GM20431 (cell line): ENCODE measurements around the gene CEACAM21.

ENCODE experiments used
- in situ Hi-C: fragments of 300-500 bp; cut with MseI, MboI; formaldehyde crosslinking; loops from one replicate; pipeline ENCODE4 v1.15.0; 2020; ENCODE audit warnings: low sequenced_read_pairs; ENCODE audit not compliant: unreplicated experiment

Gene CEACAM21

DNA sequence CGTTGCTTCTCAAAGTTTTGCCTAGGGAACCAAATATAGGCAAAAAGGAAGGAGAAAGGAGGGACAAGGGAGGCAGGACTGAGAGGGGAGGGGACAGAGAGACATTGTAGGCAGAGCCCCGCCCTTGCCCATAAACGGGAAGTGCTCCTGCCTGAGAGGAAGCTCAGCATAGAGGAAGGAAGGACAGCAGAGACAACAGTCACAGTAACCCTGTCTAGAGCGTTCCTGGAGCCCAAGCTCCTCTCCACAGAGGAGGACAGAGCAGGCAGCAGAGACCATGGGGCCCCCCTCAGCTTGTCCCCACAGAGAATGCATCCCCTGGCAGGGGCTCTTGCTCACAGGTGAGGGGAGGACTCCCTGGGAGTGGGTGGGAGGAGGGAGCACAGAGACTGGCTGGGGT is at the start of gene CEACAM21:
TSS of gene CEACAM21 (plus strand) at position 169 of the 400 bp plus-strand sequence. CDS start at position 278, 109 bp downstream.
- in situ Hi-C loops: loop anchor here (10.0 kb wide), 1 partner anchor 131 kb away; the partner anchor contains the start of gene ERICH4

DNA sequence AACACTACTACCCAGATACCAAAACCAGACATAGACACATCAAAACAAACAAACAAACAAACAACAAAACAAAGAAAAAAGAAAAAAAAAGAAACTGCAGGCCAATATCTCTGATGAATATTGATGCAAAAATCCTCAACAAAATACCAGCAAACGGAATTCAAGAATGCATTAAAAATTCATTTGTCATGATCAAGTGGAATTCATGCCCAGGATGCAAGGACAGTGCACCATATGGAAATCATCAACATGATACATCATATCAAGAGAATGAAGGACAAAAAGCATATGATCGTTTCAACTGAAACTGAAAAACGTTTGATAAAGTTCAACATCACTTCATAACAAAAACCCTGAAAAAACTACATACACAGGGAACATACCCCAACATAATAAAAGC is 48.9 kb upstream of the CEACAM21 start:
- in situ Hi-C loops: no loop called here

DNA sequence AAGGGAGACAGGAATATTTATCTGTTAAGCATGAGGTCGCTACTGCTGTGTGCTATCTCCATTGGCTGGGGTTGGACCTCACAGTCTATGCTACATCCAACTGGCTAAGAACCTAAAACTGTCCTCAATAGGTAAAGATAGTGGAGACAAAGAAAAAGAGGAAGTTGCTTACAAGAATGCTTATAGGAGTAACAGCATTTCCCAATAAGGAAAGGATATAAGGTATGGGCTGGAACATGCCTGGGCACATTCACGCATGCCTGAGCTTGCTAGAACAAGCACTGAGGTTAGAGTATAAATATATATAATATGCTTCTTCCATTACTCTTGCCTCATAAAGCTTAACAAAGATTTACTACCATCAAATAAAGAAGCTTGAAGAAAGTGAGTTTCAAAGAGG is 47.9 kb upstream of the CEACAM21 start:
- in situ Hi-C loops: no loop called here

DNA sequence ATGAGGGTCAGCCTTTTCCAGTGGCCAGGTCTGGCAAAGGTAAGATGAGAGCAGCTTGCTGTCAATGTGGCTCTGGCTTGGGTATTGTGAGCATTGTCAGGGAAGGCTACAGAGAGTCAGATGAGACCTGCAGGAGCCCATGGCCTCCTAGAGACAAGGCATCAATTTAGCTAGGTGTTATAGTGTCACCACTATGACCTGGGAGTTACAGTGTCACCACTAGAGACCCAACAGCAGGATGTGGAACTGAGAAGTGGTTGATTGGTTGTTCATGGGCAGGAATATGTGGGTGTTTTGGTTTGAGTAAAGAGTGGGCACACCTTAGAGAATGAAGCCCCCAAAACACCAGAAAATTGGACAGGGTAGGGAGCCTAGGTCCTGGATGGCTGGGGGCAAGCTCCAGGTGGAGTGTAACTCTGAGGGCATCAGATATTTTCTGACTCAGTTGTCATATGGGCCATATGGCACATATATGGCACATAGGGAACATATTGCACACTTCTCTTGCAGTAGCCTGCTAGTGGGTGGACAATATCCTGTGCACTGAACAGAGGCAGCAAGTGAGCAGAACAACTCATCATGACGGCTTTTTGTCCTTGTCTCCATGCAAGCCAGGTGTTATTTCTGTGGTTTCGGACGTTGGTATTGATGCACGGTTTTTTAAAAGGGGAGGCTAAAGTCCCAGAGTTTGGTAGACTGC is 46.3 kb upstream of the CEACAM21 start:
- in situ Hi-C loops: no loop called here

DNA sequence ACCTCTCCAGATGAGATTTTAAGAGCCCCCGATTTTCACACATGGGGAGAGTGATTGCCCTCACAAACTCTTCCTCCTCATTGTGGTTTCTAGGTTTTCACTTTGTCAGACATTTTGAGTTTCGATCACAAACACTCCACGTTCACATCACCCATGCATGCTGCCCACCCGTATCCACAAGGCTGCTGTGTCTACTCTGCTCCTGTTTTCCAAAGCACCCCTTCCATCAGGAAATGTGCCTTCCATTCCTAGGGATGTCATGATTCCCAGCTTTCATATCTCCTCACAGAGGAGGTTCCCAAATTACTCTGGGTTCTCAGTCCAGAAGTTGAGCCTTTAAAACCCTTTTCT is 45.8 kb upstream of the CEACAM21 start:
- in situ Hi-C loops: no loop called here

DNA sequence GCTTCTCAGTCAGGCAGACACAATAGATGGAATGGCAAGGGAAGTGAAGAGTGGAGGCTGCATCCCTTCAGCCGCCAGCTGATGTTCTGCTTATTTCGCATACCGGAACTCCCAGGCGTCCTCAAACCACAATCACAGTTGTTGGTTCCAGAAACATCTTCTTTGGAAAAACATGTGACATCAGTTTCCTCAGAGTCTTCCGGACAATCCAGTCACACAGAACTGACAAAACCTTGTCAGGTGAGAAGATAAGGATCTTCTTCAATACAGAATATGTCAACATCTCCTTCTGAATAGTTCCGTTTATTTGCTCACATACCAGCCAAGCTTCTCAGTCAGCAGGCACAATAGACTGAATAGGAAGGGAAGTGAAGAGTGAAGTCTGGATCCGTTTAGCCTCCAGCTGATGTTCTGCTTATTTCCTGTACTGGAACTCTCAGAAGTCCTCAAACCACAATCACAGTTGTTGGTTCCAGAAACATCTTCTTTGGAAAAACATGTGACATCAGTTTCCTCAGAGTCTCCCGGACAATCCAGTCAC is 45.1 kb upstream of the CEACAM21 start:
- in situ Hi-C loops: no loop called here

DNA sequence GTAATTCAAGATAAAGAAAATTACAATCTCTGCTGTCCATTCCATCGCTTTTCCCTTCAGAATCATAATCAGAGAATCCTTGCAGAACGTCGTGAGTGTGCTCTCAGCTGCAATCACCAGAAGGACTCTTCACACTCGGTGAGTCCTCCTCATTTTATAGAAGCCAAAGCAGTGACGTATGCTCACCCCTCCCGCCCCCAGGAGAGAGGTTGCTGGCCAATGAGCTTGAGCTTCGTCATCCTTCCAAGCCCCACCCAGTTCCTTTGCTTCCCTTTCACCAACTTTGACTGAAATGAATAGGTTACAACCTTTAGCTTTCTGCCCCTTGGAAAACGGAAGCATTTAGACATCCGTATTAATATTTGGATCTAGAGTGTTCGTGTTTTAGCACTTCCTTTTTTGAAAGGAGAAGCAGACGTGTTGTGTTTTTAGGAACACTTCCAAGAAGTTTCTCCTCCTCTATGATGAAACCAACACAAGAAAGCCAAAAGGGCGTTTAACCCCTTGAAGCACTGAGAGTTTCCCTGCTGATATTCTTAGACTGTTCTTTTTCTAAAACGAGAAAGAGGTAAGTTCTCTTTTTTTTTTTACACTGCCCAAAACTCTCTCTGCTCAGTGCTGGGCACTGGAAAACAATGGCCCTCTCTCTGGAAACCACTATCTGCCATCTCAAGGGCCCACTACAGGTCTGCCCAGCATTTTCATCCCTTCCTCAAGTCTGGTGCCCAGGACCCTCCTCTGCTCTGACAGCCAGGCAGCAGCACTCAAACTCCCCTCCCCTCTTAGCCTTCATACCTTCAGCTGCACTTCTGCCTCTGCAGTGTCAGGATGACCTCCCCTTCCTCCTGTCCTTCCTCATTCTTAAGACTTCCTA is 44.3 kb upstream of the CEACAM21 start:
- in situ Hi-C loops: no loop called here

DNA sequence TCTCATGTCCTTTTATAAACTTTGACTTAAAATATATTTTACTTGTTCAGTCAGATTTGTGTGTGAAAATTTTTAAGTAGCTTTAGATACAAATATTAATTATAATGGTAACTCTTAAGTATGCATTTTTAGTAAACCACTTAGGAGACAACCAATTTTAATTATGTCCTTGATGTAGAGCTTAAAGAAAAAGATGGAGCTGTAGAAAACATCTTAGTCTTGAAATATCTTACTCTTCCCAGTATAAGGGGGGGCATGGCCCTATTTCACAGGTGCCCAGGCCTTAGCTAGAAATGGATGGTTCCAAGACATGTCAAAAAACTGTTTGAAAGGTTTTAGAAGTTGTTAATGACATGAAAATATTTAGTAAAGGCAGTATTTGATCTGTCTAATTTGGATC is 43.4 kb upstream of the CEACAM21 start:
- in situ Hi-C loops: no loop called here

DNA sequence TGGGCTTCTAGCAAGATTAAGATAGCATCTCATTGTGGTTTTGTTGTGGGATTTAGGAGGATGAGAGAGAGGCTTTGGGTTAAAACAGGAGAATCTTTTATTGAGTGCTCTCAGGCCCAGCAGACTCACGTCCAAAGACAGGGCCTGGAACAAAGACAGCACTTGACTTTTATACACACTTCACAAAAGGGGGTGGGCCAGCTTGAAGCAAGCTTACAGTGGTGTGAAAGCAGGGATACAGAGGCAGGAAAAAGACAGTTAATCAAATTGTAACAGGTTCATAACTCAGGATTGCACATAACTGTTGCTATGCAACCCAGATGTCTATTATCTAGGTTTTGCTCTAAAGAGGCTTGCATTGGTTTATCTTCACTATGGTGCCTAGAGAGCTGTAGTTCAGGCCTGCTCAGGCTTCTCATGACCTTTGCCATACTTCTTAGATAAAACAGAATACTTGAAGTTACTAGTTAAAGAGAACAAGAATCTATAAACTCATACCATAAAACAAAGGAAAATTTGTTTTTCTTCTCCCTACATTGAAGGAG is 42.2 kb upstream of the CEACAM21 start:
- in situ Hi-C loops: no loop called here

DNA sequence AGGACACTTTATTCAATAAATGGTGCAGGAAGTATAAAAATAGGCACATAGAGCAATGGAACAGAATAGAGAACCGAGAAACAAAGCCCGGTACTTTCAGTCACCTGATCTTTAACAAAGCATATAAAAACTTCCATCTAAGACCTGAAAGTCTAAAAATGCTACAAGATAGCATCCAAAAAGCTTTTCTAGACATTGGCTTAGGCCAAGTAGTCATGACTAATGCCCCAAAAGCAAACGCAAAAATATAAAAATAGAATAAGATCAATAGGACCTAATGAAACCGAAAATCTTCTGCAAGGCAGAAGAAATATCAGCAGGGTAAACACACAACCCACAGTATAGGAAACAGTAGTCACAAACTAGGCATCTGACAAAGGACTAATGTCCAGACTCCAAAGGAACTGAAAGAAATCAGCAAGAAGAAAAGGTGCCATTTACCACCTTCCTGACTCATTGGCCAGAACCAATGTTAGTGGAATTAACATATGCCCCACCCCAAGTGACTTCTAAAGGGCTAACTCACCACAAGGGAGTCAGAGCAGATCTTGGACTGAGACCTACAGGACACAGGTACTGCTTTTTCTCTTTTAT is 40.8 kb upstream of the CEACAM21 start:
- in situ Hi-C loops: no loop called here

DNA sequence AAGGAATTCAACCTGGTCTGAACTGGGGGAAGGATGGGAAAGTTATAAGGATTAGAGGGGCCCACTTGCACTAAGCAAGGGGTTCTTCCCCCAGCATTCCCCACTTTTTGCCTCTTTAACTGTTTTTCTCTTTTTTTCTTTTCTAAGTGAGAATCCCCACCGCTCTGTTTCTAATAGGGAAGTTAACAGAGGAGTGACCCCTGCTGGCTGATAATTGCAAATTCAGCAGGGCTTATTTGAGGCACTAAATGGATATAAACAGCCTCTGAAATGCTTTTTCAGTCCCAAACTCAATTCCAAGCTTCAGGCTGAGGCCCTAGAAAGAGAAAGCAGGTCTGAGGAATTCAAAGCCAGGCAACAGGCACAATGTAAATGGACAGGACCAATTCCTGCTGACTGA is 38.2 kb upstream of the CEACAM21 start:
- in situ Hi-C loops: no loop called here

DNA sequence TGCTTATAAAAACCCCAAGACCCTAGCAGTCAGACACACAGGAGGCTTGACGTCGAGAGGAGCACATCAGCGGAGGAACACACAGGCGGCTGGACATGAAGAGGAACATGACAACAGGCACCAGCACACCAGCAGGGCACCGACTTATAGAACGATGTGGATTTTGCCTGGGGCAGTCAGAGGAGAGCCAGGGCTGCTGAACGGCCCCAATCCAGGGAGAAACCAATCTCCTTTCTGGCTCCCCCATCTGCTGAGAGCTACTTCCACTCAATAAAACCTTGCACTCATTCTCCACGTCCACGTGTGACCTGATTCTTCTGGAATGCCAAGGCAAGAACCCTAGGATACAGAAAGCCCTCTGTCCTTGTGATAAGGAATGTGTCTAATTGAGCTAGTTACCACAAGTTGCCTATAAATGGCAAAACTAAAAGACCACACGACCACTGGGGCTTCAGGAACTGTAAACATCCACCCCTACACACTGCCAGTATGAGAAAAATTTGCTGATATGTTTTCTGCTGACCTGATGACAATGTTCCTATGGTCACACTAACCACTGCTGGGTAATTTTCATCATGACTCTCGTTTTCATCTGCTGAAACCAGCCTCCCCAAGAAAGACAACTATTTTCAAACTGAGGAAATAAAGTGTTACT is 35.8 kb upstream of the CEACAM21 start:
- in situ Hi-C loops: no loop called here

DNA sequence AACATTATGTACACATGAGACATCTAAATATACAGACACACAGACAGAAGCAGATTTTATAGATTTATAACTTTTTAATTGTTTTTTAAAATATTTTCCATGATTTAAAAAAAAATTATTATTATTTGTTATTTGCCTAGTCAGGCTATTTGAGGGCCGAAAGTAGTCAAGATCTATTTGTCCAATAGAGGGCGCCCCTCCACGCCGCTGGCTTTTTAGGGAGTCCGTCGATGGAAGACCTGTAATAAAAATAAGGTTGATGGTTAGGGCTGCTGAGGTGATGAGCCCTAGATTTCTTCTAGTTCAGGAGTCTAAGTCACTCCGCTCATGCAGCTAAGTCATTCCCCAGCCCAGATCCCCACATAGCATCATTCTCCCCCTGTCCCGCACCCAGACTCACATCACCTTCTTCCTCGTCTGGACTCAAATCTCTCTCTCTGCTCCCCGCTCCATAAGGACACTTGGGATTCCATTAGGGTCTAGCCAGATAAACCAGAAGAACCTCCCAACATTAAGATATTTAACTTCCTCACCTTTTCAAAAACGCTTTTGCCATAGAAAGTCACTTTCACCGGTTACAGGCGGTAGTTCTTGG is 33.9 kb upstream of the CEACAM21 start:
- in situ Hi-C loops: no loop called here

DNA sequence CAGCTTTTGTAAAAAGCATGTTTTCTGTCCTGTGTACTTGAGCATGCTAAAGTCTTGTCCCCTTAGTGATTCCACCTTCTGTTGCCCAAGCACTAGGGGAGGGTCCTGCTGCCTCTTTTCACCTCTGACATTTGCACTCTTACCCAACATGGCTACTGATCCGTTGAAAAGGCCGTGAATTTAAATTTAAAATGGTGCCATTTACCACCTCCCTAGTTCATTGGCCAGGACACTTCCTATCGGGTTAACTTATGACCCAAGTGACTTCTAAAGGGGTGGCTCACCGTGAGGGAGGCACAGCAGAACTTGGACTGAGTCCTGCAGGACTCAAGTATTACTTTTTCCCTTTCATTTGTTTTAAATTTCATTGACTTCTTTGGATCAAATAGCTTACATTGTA is 33.3 kb upstream of the CEACAM21 start:
- in situ Hi-C loops: no loop called here

DNA sequence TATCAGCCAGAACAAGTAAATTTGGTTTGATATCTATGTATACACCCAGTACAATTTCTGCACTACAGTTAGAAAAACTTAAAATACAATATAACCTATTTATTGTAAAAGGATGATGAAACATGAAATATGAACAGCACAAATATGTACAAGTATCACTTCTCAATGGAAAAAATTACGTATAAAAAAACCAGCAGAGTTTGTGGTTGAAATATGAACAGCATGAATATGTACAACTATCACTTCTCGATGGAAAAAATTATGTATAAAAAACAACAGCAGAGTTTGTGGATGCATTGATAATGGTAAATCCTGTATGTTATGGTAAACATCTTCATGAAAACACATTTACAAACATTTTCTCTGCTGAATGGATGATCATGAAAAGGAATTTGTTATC is 32.4 kb upstream of the CEACAM21 start:
- in situ Hi-C loops: no loop called here

DNA sequence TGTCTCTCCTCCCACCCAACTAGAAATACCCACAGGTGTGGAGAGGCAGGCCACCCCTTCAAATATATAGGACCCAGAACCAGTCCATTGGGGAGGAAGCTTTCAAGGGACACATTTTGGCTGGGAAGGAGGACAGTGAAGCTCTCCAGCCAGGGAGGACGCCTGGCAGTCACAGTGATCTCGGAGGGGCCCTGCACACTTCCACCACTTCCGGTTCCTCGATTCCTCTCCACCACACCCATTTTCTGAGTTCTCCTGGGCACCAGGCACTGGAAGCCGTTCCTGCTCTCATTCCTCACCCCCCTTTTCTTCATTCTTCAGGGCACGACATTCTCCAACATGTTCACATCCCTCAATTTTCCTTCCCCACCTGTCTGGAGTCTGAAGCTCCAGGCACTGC is 30.4 kb upstream of the CEACAM21 start:
- in situ Hi-C loops: no loop called here

DNA sequence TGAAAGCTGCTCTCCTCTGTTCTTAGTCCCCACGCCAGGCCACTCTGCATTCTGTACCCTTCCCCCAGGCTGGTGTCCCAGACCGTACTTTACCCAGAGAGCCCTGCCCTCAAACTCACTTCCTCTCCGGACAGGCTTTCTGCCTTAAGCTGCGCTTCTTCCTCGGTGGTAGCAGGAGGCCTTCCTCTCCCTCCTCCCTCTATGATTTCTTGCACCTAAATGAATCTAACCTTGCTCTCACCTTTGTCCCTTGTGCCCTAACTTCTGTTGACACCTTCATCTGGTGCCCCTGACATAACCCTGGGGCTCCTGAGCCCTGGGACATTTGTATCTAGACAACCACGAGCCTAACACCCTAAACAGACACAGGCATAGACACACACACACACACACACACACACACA is 29.6 kb upstream of the CEACAM21 start:
- in situ Hi-C loops: no loop called here

DNA sequence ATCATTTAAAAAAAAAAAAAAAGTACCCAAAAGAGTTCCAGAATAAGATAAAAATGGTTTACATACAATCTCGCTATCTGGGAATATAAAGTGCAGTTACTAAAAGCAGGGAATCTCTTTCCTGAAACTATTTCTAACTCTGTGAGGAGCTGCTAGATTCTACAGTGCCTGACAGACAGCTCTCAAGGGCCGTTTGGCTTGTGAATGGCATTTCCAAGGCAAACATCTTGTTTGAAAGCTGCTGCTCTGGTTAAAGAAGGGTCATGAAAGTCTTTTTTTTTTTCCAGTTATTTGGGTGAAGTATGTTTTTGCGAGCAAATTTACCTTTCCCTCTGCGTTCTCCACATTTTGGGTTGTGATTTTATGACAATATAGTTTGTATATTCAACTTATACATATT is 29.0 kb upstream of the CEACAM21 start:
- in situ Hi-C loops: no loop called here

DNA sequence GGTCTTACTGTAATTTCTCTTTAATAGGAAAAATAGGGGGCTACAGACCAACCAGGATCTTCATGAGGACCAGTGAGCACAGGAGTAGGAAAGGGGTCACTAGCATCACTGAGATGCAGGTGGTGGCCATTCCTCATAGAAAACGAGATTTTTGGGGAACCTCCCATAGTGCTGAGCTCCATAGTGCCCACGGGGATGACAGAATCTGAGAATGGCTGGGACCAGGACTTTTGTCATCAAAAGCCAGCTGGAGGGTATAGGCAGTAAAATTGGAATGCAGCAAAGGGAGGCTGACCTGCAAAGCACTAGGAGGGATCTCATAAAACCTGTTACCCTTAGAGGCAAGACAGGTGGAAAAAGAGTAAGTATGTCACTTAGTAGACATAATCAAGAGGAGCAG is 28.4 kb upstream of the CEACAM21 start:
- in situ Hi-C loops: no loop called here

DNA sequence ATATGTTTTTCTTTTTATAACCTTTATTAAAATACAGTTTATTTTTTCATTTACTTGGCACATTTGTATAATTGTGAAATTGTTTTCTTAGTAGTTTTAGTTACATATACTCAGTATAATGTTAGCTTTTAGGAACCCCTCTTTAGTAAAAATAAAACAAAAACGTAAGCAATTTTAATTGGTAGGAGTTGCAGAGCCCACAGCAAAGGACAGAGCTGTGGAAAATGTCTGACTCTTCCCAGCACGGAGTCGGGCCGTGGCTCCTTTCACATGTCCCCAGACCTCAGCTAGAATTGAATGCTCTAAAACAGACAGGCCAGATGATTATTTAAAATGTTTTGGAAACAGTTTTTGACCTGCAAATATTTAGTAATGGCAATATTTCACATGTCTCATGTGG is 27.9 kb upstream of the CEACAM21 start:
- in situ Hi-C loops: no loop called here
